Stomach (tissue), 9 donors: ENCODE data around the gene TOM1. TPM values are rescaled to one million over a fixed set of nuclear protein-coding genes. Genes with fewer than 3 reads are reported as not detected.
A peak's percentile ranks its signal among the peaks of the same experiment; 100 is the strongest.

ENCODE experiments used
- DNase-seq, 2 donors: peaks; one replicate each; pipeline versions ENCODE4 v3.0.0 to v3.0.0-alpha.2; 2013 to 2019
- H3K27ac ChIP-seq, 5 donors: fragments of 200-600 bp in 4 of 5; sonication (generic) in 4 of 5; one replicate each; pipeline ENCODE4 v1.5.1; 2013 to 2019; ENCODE audit warnings: mild to moderate bottlenecking in 1 of 5, moderate library complexity in 1 of 5
- H3K27me3 ChIP-seq, 3 donors: fragments of 200-600 bp; sonication (generic); one replicate each; pipeline ENCODE4 v1.5.1; 2017 to 2019; ENCODE audit warnings: mixed run types in 1 of 3
- H3K36me3 ChIP-seq, 4 donors: fragments of 200-600 bp; sonication (generic); 1 replicate in 3 of 4; 2 replicates in 1 of 4; pipeline ENCODE4 v1.5.1; 2016 to 2019
- H3K4me1 ChIP-seq, 4 donors: fragments of 200-600 bp; sonication (generic); one replicate each; pipeline ENCODE4 v1.5.1; 2016 to 2019
- H3K4me3 ChIP-seq, 4 donors: fragments of 200-600 bp; sonication (generic) in 3 of 4; one replicate each; pipeline ENCODE4 v1.5.1; 2016 to 2019; ENCODE audit warnings: mild to moderate bottlenecking in 1 of 4
- H3K9me3 ChIP-seq, 4 donors: fragments of 200-600 bp; sonication (generic); one replicate each; pipeline ENCODE4 v1.5.1; 2016 to 2019
- CTCF ChIP-seq, 7 experiments: fragments of 450-650 bp in 4 of 7; fragments of 200-600 bp in 3 of 7; sonication (generic) in 3 of 7; IDR thresholded peaks; one replicate each; pipeline ENCODE4 v1.5.1; 2016 to 2019; ENCODE audit warnings: antibody characterized with exemption in 7 of 7, control low read depth in 2 of 7, mild to moderate bottlenecking in 1 of 7
- EP300 ChIP-seq: sonication (generic); formaldehyde crosslinking; IDR thresholded peaks from one replicate; pipeline ENCODE4 v1.6.1; 2017; ENCODE audit warnings: antibody characterized with exemption
- POLR2A ChIP-seq, 4 donors: fragments of 450-650 bp; IDR thresholded peaks; one replicate each; pipeline ENCODE4 v1.6.1; 2016; ENCODE audit warnings: antibody characterized with exemption in 4 of 4, control low read depth in 2 of 4, mild to moderate bottlenecking in 1 of 4, moderate library complexity in 1 of 4
- POLR2AphosphoS5 ChIP-seq, 3 donors: sonication (generic); formaldehyde crosslinking; IDR thresholded peaks; one replicate each; pipeline ENCODE4 v1.6.1; 2016; ENCODE audit warnings: antibody characterized with exemption in 3 of 3
- WGBS, 5 donors: extraction: QIAGEN DNeasy Blood & Tissue Kit in 3 of 5; methylation state at CpG; one replicate each; pipeline versions ENCODE4 v1.1.5 to v1.1.7; 2013 to 2018; 5-methylcytosine and 5-hydroxymethylcytosine counted together
- intact Hi-C: fragments of 100-400 bp; cut with DNase I; formaldehyde crosslinking; loops from one replicate; pipeline ENCODE4 v1.15.1; 2023; ENCODE audit warnings: low total_unique reads
- polyA plus RNA-seq, 3 donors: library from polyadenylated mRNA; stranded (reverse); fragments of 200-250 nt; gene quantifications; one replicate each; pipeline ENCODE4 v1.2.3, GENCODE V29; 2013
- total RNA-seq, 5 donors: library from RNA; depleted of rRNA; stranded (reverse); fragments of >200 nt; gene quantifications; one replicate each; pipeline versions ENCODE4 v1.1.0 to v1.2.3, GENCODE V29; 2014 to 2016
- donor health status: healthy with polysubstance abuse.
- donor health status: Bipolar disorder and iron deficiency.
- donor health status: healthy.

The TOM1 gene
- total and polyA plus RNA-seq, 8 donors: 17.3 to 150 (median 40.5) TPM

DNA sequence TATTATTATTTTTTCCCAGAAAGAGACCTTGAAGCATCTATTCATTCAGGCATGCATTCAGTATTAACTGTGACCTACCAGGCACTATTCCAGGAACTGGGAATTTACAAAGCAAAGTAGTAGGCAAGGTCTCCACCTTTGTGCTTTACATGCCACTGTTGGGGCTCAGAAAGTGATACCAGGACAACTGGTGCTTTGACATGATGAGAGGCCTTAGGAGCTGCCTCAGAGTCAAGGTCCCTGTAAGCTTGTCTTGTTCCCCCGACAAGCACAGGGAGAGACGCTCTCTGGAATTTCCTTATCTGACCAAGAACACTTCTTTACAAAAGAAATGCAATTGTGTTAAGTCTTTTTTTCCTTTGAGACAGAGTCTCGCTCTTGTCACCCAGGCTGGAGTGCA, 78.9 kb downstream of the TOM1 start:
- intact Hi-C loops: no loop called here
- Histone ChIP-seq H3K9me3 (no peaks in the 10 kb centered on the region), H3K4me1 (peaks cover 14 to 60% (median 43%) of the 10 kb centered on the region in 4 donors), H3K27me3 (no peaks in the 10 kb centered on the region), H3K36me3 (no peaks in the 10 kb centered on the region), H3K4me3 (no peak overlapping the region), H3K27ac (no peak overlapping the region)
- TF ChIP-seq POLR2A (IDR thresholded peaks at IDR 0.05): no peak
- TF ChIP-seq EP300: no peak
- no peak for TF ChIP-seq CTCF (IDR thresholded peaks at IDR 0.05)
- TF ChIP-seq POLR2AphosphoS5 (IDR thresholded peaks at IDR 0.05): no peak
- no peak for DNase-seq
- WGBS, 5 donors: 53 to 76% (median 64%) methylated on average over 3 of the region's 3 CpGs

DNA sequence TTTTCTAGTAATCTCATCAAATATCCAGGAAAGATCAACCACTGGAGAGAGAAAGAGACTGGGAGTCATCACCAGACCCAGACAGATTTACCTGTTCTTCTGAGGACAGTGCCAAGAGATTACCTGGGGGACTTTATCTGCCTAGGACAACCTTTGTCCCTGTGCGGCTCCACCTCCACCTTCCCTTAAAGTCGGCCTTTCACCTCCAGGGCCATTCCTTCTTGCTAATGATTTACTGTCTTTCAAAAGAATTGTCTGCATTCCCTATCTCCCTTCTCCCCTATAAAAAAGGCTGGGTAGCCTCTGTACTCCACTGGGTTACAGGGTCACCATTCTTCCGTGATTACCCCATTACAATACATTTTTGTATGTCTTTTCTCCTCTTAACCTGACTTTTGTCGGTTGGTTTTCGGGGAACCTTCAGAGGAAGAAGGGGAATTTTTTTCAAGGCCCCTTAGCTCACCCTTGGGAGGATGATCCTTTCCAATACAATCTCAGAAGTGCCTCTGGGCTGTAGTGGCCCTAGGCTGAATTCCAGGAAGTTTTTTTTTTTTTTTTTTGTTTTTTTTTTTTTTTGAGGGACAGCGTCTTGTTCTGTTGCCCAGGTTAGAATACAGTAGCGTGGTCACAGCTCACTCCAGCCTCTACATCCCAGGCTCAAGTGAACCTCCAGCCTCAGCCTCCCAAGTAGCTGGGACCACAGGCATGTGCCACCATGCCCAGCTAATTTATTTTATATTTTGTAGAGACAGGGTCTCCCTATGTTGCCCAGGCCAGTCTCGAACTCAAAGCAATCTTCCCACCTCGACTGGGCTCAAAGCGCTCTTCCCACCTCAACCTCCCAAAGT, 79.7 kb downstream of the TOM1 start:
- intact Hi-C loops: no loop called here
- TF ChIP-seq POLR2A (IDR thresholded peaks at IDR 0.05) (no peak), CTCF (IDR thresholded peaks at IDR 0.05) (no peak), EP300 (no peak), POLR2AphosphoS5 (IDR thresholded peaks at IDR 0.05) (no peak)
- DNase-seq: no peak
- peaks cover 14 to 60% (median 43%) of the 10 kb centered on the region in 4 donors for H3K4me1 ChIP-seq
- WGBS, 5 donors: 64 to 83% (median 80%) methylated on average over 10 of the region's 10 CpGs
- no peaks in the 10 kb centered on the region for H3K36me3 ChIP-seq
- no peaks in the 10 kb centered on the region for H3K27me3 ChIP-seq
- H3K4me3 ChIP-seq: no peak overlapping the region
- H3K27ac ChIP-seq: peak overlapping the region in 1 of 5 donors; percentile 14
- H3K9me3 ChIP-seq: no peaks in the 10 kb centered on the region

GRCh38 chr22:35380013-35380412, 80.3 kb downstream of the TOM1 start:
- WGBS, 5 donors: 78 to 92% (median 83%) methylated on average over 6 of the region's 6 CpGs
- H3K9me3 ChIP-seq: no peaks in the 10 kb centered on the region
- peak overlapping the region in 1 of 4 donors; percentile 56 for H3K4me3 ChIP-seq
- H3K36me3 ChIP-seq: no peaks in the 10 kb centered on the region
- intact Hi-C loops: no loop called here
- TF ChIP-seq POLR2AphosphoS5 (IDR thresholded peaks at IDR 0.05) (no peak), POLR2A (IDR thresholded peaks at IDR 0.05) (no peak), CTCF (IDR thresholded peaks at IDR 0.05) (no peak), EP300 (no peak)
- peaks cover 14 to 60% (median 43%) of the 10 kb centered on the region in 4 donors for H3K4me1 ChIP-seq
- no peaks in the 10 kb centered on the region for H3K27me3 ChIP-seq
- DNase-seq: no peak
- H3K27ac ChIP-seq: peak overlapping the region in 3 of 5 donors; percentile 14 to 84 (median 81)

- DNase-seq: peak; percentile 91 to 95
- H3K9me3 ChIP-seq: no peaks in the 10 kb centered on the region
- 3 to 7% (median 4%) methylated on average over 17 to 47 of the region's 47 CpGs for WGBS, 5 donors
- no peaks in the 10 kb centered on the region for H3K27me3 ChIP-seq
- H3K36me3 ChIP-seq: no peaks in the 10 kb centered on the region
- peak within 1 kb of the TSS; percentile 45 to 56 (median 52) for H3K4me3 ChIP-seq
- H3K4me1 ChIP-seq: peaks cover 14 to 57% (median 43%) of the 10 kb centered on the region in 4 donors
- peak within 1 kb of the TSS; percentile 67 to 84 (median 81) for H3K27ac ChIP-seq
- intact Hi-C loops: no loop called here
- TF ChIP-seq CTCF (IDR thresholded peaks at IDR 0.05) (peak in 1 of 7 experiments; percentile 5), EP300 (no peak), POLR2AphosphoS5 (IDR thresholded peaks at IDR 0.05) (peak; percentile 82 to 91 (median 89))
These were observed 81.1 kb downstream of the TOM1 start, which contains the start of gene HMOX1 for GRCh38 chr22:35380537-35381423. Gene HMOX1 (plus strand): TSS chr22:35381096. CDS start chr22:35381174, 78 bp downstream.
